HG02840 (cell line): ENCODE measurements around the gene TMTC1.

Experiments used
- ATAC-seq: cut with Tn5 transposase; IDR thresholded peaks from one replicate; pipeline ENCODE4 v1.9.1; 2021; ENCODE audit warnings: mild to moderate bottlenecking, moderate library complexity, moderate number of reproducible peaks; ENCODE audit not compliant: unreplicated experiment, low FRiP score

TMTC1 gene

DNA sequence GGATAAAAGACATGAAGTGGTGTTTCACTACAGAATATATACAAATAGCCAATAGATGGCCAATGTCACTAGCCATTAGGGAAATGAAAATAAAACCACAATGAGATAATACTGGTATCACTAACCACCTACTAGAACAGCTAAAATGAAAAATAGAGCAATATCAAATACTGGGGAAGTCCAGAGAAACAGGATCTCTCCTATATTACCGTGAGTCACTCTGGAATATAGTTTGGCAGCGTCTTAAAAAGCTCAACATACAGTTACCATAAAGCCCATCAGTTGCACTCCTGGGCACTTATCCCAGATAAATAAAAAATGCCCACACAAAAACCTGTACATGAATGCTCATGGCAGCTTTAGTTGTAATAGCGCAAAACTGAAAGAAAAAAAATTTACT, 101.7 kb downstream of the TMTC1 start:
- ATAC-seq: no peak

DNA sequence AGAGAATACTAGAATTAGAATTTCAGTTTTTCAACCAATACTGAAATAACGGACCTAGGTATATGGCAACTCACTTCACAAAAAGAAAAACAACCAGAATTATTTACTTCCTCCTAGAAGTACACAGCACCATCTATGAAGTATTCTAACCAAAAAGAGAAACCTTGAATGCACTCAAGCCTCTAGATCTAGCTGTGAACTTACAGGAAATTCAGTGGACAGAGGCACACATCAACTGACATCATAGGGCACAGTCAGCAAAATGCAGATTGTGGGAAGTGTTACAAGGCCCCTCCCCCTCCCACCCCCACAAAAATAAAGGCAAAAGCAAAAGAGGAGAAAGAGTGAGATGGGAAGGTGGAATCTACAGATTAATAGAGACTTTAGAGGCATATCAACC, 102.4 kb downstream of the TMTC1 start:
- ATAC-seq: no peak

DNA sequence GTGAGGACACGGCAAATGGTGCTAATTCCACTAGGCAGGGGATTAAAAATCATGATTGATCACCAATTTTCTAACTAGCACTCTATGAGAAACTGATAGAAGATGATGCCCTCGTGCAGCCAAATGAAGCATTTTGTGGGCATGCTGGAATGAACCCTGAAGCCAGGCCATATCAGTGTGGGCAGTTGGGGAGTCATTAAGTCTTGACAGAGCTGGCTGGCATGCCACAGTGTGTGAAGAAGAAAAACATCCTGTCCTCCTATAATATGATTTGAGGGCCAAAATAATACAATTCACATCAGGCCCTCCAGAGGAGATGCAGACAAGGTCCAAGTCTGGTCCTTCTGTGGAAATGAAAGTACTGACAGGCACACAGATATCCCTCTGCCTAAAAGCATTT, 107.1 kb downstream of the TMTC1 start:
- ATAC-seq: no peak

DNA sequence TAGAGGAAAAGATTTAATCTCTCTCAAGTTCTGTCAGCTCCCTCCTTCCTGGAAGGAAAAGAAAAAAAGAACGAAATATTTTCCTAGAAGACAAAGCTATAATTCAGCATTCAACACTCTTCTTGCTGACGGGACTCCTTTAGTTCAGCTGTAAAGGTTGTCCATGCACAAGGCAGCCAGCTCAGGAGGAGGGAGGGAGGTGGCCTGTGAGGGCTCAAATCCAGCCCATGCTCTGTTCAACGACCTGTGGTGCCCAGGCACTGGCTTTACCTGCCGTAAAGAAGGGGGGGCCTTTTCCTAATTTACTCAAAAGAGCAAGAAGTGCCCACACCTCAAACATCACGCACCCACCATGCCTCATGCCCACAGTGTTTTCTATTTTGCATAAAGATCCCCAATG, 109.3 kb downstream of the TMTC1 start:
- no peak for ATAC-seq

DNA sequence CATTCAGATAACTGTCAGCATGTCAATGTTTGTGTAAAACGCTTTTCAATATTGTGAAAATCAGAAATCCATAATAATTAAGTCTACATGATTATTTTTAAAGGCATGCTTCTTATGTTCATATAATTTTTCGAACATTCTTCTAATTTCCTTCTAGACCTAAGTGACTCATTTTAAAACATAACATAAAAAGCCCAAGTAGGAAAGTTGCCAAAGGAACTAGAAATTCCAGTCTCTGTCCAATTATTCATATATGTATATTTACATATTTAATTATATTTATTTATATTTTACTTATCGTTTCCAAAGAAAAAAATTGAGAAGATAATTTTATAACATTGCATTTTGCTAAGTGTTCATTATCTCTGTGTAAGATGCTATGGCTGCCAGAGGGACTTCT, 110.4 kb downstream of the TMTC1 start:
- no peak for ATAC-seq

DNA sequence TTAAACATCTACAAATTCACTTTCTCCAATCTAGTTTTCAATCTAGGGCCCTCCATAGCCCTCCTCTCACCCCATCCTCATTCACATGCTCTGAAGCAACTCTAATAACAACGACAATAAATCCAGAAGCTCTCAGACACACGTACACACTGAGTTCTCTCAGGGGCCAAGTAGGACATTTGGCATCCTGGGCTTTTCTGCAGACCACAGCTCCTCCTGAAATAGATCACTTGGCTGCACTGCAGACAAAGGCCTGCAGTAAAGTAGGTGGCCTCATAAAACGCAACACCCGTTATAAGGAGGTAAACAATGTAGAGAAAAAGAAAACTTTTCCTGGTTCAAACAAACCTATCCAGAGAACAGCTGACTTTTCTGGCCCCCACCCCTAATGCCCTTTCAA, 111.2 kb downstream of the TMTC1 start:
- no peak for ATAC-seq

DNA sequence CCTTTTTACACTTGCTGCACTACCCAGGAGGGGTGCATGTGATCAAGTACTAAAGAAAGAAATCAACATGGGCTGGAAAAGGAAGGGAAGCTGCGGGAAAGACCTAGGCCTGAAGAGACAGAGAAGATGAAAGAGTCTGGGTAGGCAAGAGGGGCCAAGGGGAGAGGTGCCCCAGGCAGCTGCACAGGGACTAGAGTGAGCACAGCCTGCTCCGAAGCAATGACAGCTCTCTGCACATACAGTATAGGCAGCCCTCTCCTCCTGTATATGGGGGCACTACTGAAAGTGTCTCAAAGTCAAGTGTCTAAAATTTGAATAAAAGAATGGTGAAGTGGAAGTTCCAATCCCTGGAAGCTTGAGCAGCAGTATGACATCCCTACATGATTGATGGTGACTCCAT, 112.0 kb downstream of the TMTC1 start:
- ATAC-seq: no peak

DNA sequence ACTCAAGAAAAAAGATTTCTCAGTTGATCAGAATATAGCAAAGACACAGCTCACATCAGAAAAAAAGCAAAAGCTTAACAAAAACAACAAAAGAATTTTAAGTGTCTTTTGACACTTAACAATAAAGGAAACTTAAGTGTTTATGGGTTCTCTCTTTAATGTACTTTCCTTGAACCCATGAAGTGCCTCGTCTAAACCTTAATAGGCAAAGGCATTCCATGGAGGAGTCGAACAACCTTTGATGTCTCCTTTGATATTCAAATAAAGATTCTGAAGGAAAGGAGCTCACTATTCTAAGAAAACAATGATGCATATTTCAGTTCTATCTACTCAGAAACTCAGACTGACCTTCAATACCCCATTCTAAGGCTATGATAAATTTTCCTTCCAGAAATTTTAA, 116.7 kb downstream of the TMTC1 start:
- no peak for ATAC-seq

DNA sequence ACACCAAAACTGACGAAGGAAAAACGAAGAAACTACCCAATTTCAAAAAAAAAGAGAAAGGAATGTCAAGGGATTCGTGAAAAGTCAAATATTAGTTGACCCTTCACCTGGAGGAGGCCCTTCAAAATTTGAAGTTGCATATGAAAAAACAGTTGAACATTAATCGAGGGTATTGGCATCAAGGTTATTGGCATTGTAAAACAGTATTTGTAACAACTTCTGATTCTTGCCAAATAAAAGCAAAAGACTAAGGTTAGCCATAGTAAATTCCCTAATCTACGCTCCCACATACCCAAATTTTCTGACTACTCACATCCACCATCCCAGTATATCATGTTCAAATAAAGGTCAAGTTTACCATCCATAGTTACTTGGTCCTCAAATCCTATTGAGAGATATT, 118.6 kb downstream of the TMTC1 start:
- no peak for ATAC-seq

DNA sequence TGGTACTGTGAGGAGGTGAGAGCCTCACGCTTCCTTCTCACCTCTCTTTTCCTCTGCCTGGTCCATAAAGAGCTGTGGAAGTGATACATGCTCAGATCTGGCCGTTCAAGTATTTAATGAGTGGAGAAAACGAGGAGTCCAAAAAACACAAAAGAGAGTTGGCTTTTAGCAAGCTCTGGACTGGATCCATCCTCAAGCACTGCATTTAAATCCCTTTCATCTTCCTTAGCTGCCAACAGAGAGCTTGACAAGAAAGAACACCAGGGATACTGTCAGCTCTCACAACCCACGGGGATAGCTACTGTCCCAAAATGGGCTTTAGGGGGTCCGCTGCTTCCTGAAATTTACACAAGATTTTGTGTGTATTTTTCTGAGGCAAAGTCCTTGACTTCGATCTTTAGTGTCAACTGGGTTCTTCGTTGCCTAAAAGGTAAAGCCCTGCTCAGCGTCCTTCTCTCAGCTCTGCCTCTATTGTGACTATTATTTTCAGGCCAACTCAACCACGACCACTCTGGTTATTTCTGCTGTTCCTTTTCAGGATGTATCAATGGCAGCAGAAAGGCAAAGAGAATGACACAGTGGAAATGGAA, 120.9 kb downstream of the TMTC1 start:
- ATAC-seq: no peak

DNA sequence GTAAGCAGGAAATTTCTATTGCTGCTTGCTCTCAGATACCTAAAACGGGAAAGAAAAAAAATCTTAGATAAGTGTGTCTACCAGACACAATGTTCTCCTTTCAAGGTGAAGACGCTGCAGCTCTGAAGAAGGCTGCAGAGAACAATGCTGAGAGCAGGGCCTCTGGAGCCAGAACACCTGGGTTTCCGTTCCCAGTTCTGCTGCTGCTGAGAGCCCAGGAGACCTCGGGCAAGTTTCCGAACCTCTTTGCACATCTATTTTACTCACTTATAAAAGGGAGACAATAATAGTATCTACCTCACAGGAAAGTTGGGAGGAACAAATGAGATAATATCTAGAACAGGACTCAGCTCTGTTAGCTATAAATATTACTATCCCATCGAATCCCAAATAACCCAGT, 122.9 kb downstream of the TMTC1 start:
- ATAC-seq: no peak

DNA sequence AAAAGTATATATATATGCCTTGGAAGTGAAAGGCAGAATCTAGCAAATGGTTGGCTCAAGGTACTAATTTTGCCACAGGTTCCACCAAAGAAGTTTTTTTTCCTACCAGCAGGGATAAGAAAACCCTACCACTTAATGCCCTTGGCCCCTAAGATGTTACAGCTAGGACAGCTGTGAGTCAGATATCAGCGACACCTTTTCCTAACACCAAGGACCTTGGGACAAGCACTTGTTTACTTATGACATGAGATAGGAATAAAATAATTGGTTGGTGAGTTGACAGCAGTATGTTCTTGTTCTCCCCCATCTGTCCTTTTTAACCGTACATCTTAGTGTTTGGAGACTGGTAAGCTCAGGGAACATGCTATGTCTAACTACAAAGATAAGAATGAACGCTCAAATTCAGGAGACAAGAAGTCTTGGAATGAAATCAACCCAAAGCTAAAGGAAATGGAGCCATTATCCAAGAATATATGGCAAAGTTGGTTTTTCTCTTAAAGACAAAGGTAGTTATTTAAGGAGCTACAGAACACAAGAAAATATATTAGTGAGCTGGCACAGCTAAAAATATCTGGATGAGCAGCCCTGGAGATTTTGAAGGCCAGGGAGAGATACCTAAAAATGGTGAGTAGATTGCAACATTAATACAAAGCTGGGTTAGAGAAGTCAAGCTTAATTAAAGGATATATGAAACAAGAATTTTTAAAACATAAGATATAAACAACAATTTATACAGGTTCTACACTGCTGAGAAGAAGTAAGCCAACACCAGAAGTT, 126.8 kb downstream of the TMTC1 start:
- ATAC-seq: no peak

DNA sequence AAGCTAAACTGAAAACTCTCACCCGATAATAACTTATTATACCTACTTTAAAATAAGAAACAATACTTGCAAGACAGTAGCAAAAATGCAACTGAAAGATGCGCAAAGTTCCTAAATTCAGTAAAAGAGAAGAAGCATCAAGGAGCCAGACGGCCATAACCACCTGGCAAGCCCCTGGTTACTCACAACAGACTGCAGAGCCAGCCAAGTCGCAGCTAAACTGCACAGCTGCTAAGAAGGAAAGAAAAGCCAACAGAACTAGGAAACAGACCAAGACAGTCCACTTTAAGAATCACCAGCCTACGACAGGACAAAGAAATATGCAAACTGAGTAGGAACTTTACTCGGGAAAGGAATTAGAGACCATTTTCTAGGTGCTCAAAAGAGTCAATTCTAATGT, 127.9 kb downstream of the TMTC1 start:
- no peak for ATAC-seq

DNA sequence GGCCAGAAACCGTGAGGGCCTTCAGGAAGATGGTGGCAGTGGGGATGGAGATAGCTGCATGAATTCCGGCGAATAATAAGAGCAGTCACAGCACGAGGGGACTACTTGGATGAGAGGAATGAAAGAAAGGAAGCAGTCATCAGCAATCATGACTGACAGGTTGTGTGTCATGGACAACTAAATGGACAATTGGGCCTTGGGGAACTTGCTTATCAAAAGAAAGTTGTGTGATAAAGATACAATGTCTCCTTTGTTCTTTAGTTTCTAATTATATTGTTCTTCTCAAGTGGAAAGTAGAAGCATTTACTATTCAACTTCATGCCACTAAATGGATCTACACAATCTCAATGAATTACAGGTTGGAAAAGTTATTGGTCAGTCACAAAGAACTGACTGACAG, 130.5 kb downstream of the TMTC1 start:
- no peak for ATAC-seq

DNA sequence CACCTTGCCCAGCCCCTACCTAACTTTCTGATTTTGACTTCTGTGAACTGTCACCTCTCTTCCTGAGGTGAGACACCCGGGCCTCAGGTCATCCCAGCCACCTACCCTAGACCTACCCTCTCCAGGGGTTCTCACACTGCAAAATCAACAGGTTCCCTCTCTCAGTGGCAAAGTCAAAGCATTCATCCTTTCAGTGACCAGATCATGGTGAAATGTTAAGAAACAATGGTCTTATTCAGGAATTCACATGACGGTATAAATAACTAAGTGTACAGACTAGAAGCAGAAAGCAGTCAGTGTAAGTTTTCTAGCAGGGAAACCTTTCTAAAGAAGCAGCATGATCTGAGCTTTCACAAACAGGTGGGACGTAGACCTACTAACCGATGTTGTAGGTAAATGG, 133.4 kb downstream of the TMTC1 start:
- ATAC-seq: no peak

DNA sequence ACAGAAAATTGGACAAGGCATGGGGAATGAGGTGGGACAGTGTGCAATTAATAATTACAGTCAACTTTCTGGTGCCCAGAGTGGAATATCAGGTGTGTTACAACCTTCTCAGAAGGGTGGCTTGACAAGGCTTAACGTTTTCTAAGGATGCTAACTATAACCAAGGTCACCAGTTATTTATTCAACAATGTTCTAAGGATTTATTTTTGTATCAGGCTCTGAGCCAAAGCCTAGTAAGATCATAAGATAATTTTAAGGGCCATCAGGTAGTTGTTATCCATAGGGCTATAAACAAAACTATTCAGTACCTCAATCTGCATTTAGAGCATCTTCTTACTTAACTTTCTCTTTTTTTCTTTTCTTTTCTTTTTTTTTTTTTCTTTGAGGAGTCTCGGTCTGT, 134.0 kb downstream of the TMTC1 start:
- no peak for ATAC-seq

DNA sequence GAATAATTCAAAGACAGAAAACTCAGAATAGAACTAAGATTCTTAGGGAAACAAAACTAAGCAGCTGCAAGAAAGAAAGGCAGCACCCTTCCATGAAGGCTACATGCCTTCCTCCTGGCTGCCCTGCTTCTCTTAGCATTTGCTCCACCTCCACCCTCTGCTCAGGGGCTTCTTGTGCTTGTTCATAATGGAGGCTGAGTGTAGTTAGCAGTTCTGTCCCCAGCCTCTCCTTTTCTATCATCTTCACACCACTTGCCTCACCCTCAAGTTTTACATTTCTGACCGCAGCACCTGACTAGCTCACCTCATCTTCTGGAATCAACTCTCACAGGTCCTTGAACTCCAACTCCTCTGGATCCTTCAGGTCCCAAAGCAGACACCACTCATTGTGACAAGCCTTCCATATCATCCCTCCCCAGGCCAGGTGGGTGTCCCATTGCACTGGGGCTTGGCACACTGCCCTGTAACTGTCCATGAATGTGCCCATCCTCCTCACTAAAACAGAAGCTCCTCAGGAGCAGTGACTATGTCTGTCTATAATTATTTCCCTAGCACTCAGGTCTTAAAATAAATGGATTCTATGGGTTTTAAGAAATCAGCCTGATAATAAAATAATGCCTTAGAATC, 139.1 kb downstream of the TMTC1 start:
- no peak for ATAC-seq

DNA sequence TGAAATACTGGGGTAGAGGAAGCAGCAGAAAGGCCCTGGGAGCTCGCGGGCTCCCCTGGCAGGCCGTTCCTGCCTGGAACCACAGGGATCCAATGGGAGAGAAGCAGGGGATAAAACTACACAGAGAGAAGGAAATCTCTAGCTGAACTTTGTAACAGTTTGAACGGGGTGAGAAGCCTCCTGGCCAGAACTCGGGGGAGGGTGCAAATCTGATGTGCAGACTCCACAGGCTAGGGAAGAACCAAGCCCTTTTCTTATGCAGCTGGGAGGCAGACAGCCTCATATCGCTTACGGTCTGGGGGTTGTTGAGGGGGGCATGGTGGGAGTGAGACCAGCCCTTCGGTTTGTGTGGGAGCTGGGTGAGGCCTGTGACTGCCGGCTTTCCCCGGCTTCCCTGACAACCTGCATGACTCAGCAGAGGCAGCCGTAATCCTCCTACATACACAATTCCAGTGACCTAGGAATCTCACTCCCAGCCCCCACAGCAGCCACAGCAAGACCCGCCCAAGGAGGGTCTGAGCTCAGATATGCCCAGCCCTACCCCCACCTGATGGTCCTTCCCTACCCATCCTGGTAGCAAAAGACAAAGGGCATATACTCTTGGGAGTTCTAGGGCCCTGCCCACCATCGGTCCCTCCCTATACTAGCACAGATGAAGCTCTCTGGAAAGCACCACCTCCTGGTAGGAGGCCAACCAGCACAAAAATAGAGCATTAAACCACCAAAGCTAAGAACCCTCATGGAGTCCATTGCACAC, 143.0 kb downstream of the TMTC1 start:
- ATAC-seq: no peak

DNA sequence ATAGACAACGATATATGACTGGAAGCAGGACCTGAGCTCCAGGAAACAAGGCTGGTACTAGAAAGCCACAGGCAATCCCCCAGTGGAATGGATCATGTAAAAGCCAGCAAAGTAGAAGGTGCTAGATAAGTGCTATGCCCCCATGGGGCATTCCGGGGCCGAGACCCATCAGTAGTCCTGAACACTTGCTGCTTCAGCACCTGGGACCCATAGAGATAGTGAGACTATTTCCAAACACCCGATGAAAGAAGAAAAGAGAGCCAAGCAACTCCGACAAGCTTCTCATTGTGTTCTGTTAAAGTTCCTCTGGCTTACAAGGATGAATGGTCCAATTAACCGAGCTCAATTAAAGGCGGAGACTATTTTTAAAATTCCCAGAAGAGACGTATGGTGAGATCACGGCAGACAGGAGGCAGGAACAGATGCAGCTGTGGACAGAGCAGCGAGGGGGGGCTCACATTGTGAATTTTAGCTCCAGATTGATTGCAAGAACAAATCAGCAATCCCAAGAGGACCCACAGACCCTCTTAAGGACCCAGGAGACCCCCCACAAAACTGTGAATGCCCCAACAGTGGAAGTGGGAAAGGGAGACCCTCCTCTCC, 143.7 kb downstream of the TMTC1 start:
- no peak for ATAC-seq

DNA sequence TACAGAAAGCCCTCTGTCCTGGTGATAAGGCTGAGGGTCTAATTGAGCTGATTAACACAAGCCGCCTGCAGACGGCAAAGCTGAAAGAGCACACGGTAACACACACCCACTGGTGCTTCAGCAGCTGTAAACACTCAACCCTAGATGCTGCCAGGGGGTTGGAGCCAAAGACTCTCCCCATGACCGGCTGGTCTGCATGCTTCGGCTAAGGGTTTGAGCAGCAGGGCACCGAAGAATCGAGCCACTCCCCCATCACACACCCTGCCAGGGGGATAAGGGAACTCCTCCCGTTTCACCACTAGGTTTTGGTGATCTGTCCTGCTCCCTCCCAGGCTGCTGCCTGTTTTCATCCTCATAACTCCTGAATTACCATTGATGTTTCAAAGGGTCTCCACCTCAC, 145.2 kb downstream of the TMTC1 start:
- ATAC-seq: no peak

DNA sequence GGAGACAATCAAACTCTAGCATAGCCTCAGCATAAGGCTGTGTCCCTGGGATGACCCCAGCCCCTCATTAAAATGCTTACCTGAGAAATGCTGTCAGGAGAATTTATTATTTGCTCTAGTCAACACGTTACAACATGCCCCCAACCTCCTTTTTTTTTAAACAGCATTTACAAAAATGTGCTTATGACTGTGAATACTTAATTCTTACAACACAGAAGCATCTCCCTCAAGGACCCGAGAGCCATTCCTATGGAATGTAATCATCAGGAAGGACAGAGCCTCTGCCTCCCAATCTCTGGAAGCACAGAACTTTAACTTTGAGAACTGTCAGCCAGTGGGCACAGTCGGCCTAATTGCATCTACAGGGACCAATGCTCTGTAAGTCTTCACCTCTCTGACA, 149.7 kb downstream of the TMTC1 start:
- ATAC-seq: no peak
